OCI-LY1 (cell line): ENCODE measurements around the gene PCSK6.

Source experiments
- EZH2 ChIP-seq: fragments of 200-600 bp; sonication (generic), shearing (Covaris generic); IDR thresholded peaks from 2 replicates; pipeline ENCODE4 v1.8.0; 2017; ENCODE audit warnings: borderline replicate concordance, mixed run types, mild to moderate bottlenecking, antibody characterized with exemption, low read length, moderate library complexity, mixed read lengths
- TF ChIP-seq, protein P1 (sequence below): fragments of 200-600 bp; sonication (generic), shearing (Covaris generic); IDR thresholded peaks from 2 replicates; pipeline ENCODE4 v1.5.1; 2017; ENCODE audit warnings: mild to moderate bottlenecking, antibody characterized with exemption, low read length, moderate library complexity, mixed read lengths

- TF ChIP-seq, protein P1, sequence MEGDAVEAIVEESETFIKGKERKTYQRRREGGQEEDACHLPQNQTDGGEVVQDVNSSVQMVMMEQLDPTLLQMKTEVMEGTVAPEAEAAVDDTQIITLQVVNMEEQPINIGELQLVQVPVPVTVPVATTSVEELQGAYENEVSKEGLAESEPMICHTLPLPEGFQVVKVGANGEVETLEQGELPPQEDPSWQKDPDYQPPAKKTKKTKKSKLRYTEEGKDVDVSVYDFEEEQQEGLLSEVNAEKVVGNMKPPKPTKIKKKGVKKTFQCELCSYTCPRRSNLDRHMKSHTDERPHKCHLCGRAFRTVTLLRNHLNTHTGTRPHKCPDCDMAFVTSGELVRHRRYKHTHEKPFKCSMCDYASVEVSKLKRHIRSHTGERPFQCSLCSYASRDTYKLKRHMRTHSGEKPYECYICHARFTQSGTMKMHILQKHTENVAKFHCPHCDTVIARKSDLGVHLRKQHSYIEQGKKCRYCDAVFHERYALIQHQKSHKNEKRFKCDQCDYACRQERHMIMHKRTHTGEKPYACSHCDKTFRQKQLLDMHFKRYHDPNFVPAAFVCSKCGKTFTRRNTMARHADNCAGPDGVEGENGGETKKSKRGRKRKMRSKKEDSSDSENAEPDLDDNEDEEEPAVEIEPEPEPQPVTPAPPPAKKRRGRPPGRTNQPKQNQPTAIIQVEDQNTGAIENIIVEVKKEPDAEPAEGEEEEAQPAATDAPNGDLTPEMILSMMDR: no peak
- no peak for TF ChIP-seq EZH2
These were observed 39.8 kb downstream of the PCSK6 start for GRCh38 chr15:101449471-101450402.
